Fibroblast of mammary gland (primary cell): ENCODE data around the gene SGO1.

ENCODE experiments used
- DNase-seq: peaks from one replicate; pipeline ENCODE4 v3.0.0-alpha.2; 2010; ENCODE audit warnings: low read depth
- H3K4me3 ChIP-seq: 2 replicates; pipeline ENCODE4 v1.5.1; 2011; ENCODE audit warnings: low read depth, mild to moderate bottlenecking, low read length, moderate library complexity; ENCODE audit not compliant: control insufficient read depth
- TF ChIP-seq, protein P1 (sequence below): conservative IDR thresholded peaks from 2 replicates; pipeline ENCODE4 v1.5.1; 2011; ENCODE audit warnings: low read depth, low read length, inconsistent platforms; ENCODE audit not compliant: control insufficient read depth, insufficient read depth

The SGO1 gene

DNA sequence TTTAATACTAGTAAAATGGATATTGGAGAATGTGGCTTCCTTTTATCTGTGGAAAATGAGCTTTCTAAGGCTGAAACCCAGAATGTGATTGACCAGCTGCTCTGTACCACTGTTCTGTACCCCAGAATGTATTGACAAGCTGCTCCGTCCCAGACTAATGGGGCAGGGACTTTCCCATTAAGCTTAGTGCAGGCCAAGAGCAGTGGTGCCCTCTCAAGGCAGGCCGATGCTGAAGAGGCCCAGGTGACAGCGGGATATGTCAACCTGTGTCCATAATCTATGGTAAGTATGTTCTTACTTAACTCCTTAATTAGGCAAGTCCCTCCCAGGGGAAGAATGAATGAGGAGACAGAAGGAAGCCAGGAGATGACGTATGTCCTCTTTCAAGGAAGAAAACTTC, 31.1 kb downstream of the SGO1 start:
- TF ChIP-seq, protein P1, sequence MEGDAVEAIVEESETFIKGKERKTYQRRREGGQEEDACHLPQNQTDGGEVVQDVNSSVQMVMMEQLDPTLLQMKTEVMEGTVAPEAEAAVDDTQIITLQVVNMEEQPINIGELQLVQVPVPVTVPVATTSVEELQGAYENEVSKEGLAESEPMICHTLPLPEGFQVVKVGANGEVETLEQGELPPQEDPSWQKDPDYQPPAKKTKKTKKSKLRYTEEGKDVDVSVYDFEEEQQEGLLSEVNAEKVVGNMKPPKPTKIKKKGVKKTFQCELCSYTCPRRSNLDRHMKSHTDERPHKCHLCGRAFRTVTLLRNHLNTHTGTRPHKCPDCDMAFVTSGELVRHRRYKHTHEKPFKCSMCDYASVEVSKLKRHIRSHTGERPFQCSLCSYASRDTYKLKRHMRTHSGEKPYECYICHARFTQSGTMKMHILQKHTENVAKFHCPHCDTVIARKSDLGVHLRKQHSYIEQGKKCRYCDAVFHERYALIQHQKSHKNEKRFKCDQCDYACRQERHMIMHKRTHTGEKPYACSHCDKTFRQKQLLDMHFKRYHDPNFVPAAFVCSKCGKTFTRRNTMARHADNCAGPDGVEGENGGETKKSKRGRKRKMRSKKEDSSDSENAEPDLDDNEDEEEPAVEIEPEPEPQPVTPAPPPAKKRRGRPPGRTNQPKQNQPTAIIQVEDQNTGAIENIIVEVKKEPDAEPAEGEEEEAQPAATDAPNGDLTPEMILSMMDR, result no peak
- no peak for DNase-seq
- no peak overlapping the region for H3K4me3 ChIP-seq

DNA sequence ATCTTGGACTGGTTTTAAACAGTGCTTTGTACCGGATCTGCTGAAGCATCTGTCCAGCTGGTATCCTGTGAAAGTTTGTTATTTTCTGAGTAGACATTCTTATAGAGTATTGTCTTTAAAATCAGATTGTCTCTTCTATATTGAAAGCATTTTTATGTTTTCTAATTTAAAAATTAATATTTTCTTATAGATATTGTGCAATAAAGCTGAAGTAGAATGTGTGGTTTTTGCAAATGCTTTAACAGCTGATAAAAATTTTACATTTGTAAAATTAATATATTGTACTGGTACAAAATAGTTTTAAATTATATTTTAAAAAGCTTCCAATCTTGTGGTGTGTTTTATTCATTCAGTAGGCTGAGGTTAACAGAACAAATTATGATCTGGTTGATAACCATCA, 31.9 kb downstream of the SGO1 start:
- no peak overlapping the region for H3K4me3 ChIP-seq
- TF ChIP-seq, protein P1, result no peak
- no peak for DNase-seq

DNA sequence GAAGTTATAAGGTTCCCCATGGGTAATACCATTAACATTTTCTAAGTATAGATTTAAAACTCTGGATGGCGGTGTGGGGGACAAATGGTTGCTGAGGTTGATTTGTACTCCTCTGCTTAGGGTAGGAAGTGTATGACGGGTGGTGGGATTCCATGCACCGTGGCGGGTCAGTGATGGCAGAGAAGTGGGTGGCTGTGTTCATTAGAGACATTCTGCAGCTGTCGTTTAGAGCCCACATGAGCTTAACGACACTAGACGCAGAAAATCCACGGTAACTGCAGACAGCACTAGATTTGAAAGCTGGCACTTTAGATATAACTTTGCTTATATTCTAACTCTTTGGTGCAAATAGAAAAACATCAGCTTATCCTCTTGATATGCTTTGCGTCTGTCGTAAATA, 37.5 kb downstream of the SGO1 start:
- TF ChIP-seq, protein P1, result no peak
- no peak for DNase-seq
- H3K4me3 ChIP-seq, result no peak overlapping the region

DNA sequence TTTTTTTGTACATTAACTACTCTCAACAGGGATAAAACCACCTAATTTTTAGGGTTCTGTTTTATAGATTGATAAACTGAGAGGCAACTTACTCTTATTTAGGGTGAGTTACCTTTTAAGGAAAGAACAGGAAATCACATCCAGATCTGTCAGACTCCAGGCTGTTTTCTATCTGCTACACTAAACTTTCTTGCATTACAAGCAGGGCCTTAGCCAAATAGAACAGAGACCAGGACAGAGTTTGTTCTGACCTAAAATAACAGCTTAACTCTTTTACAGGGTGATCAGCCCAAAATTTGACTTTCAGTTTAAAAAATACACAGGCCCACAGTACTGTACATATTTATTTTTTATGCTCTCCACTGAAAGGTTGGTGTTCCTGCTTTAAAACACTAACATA, 38.6 kb downstream of the SGO1 start:
- TF ChIP-seq, protein P1, result no peak
- DNase-seq, result no peak
- H3K4me3 ChIP-seq, result no peak overlapping the region

DNA sequence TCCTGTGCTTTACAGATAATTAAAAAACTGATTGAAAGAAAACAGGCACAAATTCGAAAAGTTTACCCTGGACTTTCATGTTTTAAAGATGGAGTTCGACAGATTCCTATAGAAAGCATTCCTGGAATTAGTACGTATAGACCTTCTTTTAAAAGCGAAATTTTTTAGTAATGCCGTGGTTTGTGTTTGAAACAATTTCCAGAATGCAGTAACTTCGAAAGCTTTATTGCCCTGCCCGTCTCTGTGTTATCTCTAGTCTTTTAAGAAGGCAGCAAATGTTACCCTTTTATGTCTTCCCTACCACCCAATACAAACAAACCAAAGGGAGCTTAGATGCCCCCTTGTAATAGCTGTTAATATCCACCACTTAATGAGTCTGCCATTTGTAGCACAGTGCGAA, 39.7 kb downstream of the SGO1 start:
- H3K4me3 ChIP-seq, result no peak overlapping the region
- no peak for DNase-seq
- TF ChIP-seq, protein P1, result no peak

DNA sequence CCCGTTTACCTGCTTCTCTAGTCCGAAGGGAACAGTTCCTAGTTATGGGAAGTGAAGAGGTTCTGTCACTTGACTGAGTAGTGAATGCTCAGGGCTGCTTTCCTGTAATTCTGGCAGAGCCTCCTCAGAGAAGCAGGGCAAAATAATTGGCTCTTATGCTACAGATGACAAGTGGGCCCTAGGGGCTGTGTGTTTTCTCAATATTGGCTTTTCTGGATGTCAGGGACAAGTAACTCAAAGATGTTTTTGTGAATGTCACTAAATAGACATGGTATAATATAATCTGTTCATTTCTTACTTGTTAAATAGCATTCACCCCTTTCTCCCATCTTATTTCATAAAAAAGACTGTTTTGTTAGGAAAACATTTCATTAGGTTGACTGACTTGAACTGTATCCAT, 40.1 kb downstream of the SGO1 start:
- no peak overlapping the region for H3K4me3 ChIP-seq
- no peak for DNase-seq
- TF ChIP-seq, protein P1, result no peak

DNA sequence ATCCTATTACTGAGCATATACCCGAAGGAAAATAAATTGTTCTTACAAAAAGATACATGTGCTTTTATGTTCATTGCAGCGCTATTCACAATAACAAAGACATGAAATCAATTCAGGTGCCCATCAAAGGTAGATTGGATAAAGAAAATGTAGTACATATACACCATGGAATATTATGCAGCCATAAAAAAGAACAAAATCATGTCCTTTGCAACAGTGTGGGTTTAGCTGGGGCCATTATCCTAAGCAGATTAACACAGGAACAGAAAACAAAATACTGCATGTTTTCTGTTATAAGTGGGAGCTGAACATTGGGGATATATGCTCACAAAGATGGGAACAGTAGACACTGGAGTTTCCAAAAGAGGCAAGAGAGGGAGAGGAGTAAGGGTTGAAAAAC, 42.5 kb downstream of the SGO1 start:
- TF ChIP-seq, protein P1, result no peak
- H3K4me3 ChIP-seq, result no peak overlapping the region
- DNase-seq, result no peak
